Upper lobe of right lung (tissue), 1 donor: Measurements from ENCODE around the gene DENND5A. TPM values are rescaled to one million over a fixed set of nuclear protein-coding genes. Genes with fewer than 3 reads are reported as not detected.
A peak's percentile ranks its signal among the peaks of the same experiment; 100 is the strongest.

Experiments
- ATAC-seq: fragments of 200-7000 bp; cut with Tn5 transposase; one replicate; pipeline ENCODE4 v1.9.1; 2020; ENCODE audit warnings: mild to moderate bottlenecking, moderate library complexity
- DNase-seq: peaks from one replicate; pipeline ENCODE4 v3.0.0-alpha.2; 2020
- H3K27ac ChIP-seq: fragments of 200-600 bp; one replicate; pipeline ENCODE4 v1.8.0; 2022
- H3K27me3 ChIP-seq: fragments of 200-600 bp; one replicate; pipeline ENCODE4 v1.8.0; 2022; ENCODE audit warnings: mild to moderate bottlenecking
- H3K36me3 ChIP-seq: fragments of 200-600 bp; one replicate; pipeline ENCODE4 v1.8.0; 2022
- H3K4me1 ChIP-seq: fragments of 200-600 bp; one replicate; pipeline ENCODE4 v1.8.0; 2022
- H3K4me3 ChIP-seq: fragments of 200-600 bp; one replicate; pipeline ENCODE4 v1.8.0; 2022; ENCODE audit warnings: mild to moderate bottlenecking
- H3K9me3 ChIP-seq: fragments of 200-600 bp; one replicate; pipeline ENCODE4 v1.8.0; 2022
- intact Hi-C: fragments of 100-400 bp; cut with DNase I; formaldehyde crosslinking; loops from one replicate; pipeline ENCODE4 v1.11.0; 2022
- total RNA-seq: library from RNA; stranded (reverse); fragmentation: NEBNext Ultra II Directional; extraction: Animal tissue kit (Norgen Biotek cat#: 25700); gene quantifications from one replicate; pipeline ENCODE4 v1.2.1, GENCODE V29; 2021
- TF ChIP-seq, protein P1 (sequence below): fragments of 200-600 bp; IDR thresholded peaks from one replicate; pipeline ENCODE4 v1.8.0; 2022; ENCODE audit warnings: antibody characterized with exemption
- donor health status: DM: no; HTN: yes; CAD: no; lungs with severe emphysema.

DENND5A gene
- total RNA-seq, 1 donor from 2014 or later, result 90.8 TPM

GRCh38 chr11:9277176-9277575, 12.0 kb upstream of the DENND5A start:
- ATAC-seq, result no peak
- H3K27ac ChIP-seq, result no peak overlapping the region
- H3K9me3 ChIP-seq, result no peaks in the 10 kb centered on the region
- peaks cover 7% of the 10 kb centered on the region for H3K36me3 ChIP-seq
- intact Hi-C loops, result no loop called here
- no peak for DNase-seq
- H3K27me3 ChIP-seq, result no peaks in the 10 kb centered on the region
- TF ChIP-seq, protein P1, sequence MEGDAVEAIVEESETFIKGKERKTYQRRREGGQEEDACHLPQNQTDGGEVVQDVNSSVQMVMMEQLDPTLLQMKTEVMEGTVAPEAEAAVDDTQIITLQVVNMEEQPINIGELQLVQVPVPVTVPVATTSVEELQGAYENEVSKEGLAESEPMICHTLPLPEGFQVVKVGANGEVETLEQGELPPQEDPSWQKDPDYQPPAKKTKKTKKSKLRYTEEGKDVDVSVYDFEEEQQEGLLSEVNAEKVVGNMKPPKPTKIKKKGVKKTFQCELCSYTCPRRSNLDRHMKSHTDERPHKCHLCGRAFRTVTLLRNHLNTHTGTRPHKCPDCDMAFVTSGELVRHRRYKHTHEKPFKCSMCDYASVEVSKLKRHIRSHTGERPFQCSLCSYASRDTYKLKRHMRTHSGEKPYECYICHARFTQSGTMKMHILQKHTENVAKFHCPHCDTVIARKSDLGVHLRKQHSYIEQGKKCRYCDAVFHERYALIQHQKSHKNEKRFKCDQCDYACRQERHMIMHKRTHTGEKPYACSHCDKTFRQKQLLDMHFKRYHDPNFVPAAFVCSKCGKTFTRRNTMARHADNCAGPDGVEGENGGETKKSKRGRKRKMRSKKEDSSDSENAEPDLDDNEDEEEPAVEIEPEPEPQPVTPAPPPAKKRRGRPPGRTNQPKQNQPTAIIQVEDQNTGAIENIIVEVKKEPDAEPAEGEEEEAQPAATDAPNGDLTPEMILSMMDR, result no peak
- peaks cover 6% of the 10 kb centered on the region for H3K4me1 ChIP-seq
- H3K4me3 ChIP-seq, result no peak overlapping the region

- Histone ChIP-seq H3K36me3 (peaks cover 7% of the 10 kb centered on the region), H3K4me3 (no peak overlapping the region), H3K27ac (no peak overlapping the region), H3K27me3 (no peaks in the 10 kb centered on the region), H3K9me3 (no peaks in the 10 kb centered on the region), H3K4me1 (peaks cover 6% of the 10 kb centered on the region)
- intact Hi-C loops, result no loop called here
- TF ChIP-seq, protein P1, result no peak
- no peak for DNase-seq
- no peak for ATAC-seq
These were observed 11.4 kb upstream of the DENND5A start for GRCh38 chr11:9276571-9276970.

DNA sequence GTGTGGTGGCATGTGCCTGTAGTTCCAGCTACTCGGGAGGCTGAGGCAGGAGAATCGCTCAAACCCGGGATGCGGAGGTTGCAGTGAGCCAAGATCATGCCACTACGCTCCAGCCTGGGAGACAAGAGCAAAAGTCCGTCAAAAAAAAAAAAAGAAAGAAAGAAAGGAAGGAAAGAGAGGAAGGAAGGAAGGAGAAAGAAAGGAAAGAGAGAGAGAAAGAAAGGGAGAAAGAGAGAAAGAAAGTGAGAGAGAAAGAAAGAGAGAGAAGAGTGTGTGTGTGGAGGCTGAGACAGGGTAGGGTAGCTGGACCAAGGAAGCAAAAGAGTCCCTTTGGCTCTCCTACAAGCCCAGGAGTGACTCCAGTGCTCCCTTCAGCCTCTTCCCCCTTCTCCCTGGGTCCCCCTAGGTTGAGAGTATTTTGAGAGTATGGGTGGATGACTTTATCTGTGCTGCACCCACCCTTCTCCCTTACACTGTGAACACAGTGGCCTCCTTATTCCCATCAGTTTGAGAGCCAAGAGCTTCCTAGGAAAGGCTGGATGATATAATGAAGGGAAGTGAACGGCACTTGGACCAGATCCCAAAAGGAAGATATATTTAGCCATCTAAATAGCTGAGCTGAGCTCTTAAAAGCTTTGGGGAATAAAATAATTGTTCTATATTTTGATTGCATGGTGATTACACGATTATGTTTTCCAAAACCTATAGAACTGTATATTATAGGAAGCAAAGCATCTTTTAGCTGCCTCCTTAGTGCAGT, 9.5 kb upstream of the DENND5A start:
- Histone ChIP-seq H3K4me1 (peaks cover 6% of the 10 kb centered on the region), H3K4me3 (no peak overlapping the region), H3K27me3 (no peaks in the 10 kb centered on the region), H3K27ac (no peak overlapping the region), H3K36me3 (no peaks in the 10 kb centered on the region), H3K9me3 (no peaks in the 10 kb centered on the region)
- intact Hi-C loops, result no loop called here
- TF ChIP-seq, protein P1, result no peak
- DNase-seq, result no peak
- no peak for ATAC-seq

DNA sequence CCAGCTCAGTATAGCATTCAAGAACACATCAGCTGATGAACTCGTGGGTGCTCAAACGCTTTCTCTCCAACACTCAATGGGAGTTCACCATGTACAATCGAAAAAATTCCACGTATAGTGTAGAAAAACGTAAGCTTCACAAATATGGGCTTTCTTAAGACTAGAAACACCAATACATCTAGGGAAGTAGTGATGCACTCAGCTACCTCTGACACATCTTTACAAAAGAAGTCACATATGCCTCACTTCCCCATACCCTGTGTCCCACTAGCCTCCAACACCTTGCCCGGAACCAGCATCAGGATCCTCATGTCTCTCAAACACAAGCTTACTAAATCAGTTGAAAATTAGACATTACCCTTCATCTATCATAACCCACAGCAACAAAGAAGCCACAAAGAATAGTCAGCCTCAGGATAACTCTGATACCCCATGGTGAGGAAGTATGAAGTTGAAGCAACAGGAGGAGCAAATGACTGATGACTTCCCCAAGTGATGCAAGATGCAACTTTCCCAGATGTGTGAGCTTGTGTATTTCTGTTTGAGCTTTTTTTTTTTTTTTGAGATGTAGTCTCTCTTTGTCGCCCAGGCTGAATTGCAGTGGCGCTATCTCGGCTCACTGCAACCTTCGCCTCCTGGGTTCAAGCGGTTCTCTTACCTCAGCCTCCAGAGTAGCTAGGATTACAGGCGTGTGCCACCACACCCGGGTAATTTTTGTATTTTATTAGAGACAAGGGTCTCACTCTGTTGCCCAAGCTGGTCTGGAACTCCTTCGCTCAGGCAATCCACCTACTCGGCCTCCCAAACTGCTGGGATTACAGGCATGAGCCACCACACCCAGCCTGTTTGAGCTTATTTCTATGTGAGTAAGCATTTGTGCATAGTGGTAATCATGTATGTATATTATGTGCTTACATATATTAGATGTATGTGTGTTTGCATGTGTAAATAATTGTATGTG, 8.5 kb upstream of the DENND5A start:
- no peak overlapping the region for H3K27ac ChIP-seq
- ATAC-seq, result peak; percentile 84
- H3K4me3 ChIP-seq, result no peak overlapping the region
- no peaks in the 10 kb centered on the region for H3K27me3 ChIP-seq
- DNase-seq, result no peak
- H3K36me3 ChIP-seq, result no peaks in the 10 kb centered on the region
- intact Hi-C loops, result no loop called here
- TF ChIP-seq, protein P1, result no peak
- no peaks in the 10 kb centered on the region for H3K9me3 ChIP-seq
- peaks cover 6% of the 10 kb centered on the region for H3K4me1 ChIP-seq

GRCh38 chr11:9269492-9270013, 4.4 kb upstream of the DENND5A start:
- intact Hi-C loops, result no loop called here
- no peaks in the 10 kb centered on the region for H3K27me3 ChIP-seq
- TF ChIP-seq, protein P1, result no peak
- ATAC-seq (no peak), DNase-seq (no peak)
- H3K4me3 ChIP-seq, result no peak overlapping the region
- no peaks in the 10 kb centered on the region for H3K4me1 ChIP-seq
- H3K27ac ChIP-seq, result no peak overlapping the region
- no peaks in the 10 kb centered on the region for H3K9me3 ChIP-seq
- H3K36me3 ChIP-seq, result no peaks in the 10 kb centered on the region
